ENCODE data around the gene TUT1.

DNA sequence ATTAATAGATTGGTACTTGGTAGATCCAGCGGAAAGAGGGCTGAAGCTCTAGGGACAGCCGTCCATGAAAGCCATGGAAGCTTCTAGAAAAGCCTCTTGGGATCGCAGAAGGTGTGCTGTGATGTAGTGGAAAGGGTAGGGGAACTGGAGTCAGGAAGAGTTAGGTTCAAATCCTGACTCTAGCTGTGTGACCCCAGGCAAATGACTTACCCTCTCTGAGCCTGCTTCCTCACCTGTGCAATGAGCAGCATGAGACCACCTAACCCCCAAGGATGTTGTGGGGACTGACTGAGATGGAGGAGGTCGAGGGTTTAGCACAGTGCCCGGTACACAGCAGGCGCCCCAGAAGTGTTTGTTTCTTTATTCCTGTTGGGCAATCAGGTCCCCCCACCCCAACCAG is 19.1 kb upstream of the TUT1 start:
- TF ChIP-seq, protein P1, sequence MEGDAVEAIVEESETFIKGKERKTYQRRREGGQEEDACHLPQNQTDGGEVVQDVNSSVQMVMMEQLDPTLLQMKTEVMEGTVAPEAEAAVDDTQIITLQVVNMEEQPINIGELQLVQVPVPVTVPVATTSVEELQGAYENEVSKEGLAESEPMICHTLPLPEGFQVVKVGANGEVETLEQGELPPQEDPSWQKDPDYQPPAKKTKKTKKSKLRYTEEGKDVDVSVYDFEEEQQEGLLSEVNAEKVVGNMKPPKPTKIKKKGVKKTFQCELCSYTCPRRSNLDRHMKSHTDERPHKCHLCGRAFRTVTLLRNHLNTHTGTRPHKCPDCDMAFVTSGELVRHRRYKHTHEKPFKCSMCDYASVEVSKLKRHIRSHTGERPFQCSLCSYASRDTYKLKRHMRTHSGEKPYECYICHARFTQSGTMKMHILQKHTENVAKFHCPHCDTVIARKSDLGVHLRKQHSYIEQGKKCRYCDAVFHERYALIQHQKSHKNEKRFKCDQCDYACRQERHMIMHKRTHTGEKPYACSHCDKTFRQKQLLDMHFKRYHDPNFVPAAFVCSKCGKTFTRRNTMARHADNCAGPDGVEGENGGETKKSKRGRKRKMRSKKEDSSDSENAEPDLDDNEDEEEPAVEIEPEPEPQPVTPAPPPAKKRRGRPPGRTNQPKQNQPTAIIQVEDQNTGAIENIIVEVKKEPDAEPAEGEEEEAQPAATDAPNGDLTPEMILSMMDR (conservative IDR thresholded peaks at IDR 0.05; ENCODE audit: low read depth in 2 of 2) = no peak
- TF ChIP-seq, protein P2, sequence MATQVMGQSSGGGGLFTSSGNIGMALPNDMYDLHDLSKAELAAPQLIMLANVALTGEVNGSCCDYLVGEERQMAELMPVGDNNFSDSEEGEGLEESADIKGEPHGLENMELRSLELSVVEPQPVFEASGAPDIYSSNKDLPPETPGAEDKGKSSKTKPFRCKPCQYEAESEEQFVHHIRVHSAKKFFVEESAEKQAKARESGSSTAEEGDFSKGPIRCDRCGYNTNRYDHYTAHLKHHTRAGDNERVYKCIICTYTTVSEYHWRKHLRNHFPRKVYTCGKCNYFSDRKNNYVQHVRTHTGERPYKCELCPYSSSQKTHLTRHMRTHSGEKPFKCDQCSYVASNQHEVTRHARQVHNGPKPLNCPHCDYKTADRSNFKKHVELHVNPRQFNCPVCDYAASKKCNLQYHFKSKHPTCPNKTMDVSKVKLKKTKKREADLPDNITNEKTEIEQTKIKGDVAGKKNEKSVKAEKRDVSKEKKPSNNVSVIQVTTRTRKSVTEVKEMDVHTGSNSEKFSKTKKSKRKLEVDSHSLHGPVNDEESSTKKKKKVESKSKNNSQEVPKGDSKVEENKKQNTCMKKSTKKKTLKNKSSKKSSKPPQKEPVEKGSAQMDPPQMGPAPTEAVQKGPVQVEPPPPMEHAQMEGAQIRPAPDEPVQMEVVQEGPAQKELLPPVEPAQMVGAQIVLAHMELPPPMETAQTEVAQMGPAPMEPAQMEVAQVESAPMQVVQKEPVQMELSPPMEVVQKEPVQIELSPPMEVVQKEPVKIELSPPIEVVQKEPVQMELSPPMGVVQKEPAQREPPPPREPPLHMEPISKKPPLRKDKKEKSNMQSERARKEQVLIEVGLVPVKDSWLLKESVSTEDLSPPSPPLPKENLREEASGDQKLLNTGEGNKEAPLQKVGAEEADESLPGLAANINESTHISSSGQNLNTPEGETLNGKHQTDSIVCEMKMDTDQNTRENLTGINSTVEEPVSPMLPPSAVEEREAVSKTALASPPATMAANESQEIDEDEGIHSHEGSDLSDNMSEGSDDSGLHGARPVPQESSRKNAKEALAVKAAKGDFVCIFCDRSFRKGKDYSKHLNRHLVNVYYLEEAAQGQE (IDR thresholded peaks at IDR 0.05; ENCODE audit: unreplicated experiment) = no peak
- TF ChIP-seq STAT1 (IDR thresholded peaks at IDR 0.05; ENCODE audit: unreplicated experiment) (no peak), POLR2AphosphoS5 (IDR thresholded peaks at IDR 0.05; ENCODE audit: low read depth) (no peak), ZNF114 (CRISPR knock-in tag; IDR thresholded peaks at IDR 0.05) (no peak), EZH2 (IDR thresholded peaks at IDR 0.05; ENCODE audit: low read depth, unreplicated experiment) (no peak), EZH2phosphoT487 (IDR thresholded peaks at IDR 0.05; ENCODE audit: unreplicated experiment) (no peak), CREB1 (CRISPR knock-in tag; IDR thresholded peaks at IDR 0.05; ENCODE audit: low read depth) (no peak)
- TF ChIP-seq, protein P3, sequence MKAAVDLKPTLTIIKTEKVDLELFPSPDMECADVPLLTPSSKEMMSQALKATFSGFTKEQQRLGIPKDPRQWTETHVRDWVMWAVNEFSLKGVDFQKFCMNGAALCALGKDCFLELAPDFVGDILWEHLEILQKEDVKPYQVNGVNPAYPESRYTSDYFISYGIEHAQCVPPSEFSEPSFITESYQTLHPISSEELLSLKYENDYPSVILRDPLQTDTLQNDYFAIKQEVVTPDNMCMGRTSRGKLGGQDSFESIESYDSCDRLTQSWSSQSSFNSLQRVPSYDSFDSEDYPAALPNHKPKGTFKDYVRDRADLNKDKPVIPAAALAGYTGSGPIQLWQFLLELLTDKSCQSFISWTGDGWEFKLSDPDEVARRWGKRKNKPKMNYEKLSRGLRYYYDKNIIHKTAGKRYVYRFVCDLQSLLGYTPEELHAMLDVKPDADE (IDR thresholded peaks at IDR 0.05) = no peak

All from GM23338 (cell line).